Measurements from ENCODE around the gene TLN1.

TLN1 gene

DNA sequence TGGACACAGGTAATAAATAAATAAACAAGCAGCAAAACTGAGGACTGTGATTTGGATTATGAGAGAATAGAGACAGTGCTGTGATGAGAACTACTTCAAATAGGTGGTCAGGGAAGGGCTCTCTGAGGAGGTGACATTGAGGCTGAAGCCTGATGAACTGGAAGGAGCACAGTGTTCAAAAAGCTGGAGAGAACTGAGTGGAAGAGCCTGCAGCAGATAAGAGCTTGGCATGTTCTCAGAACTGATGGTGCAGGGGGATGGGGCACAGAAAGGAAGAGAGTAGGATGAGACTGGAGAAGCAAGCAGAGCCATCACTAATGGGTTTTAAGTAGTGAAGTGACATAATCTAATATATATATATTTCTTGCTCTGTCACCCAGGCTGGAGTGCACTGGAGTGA, 31.1 kb downstream of the TLN1 start:
- DNase-seq = no peak

- DNase-seq = no peak
Observed at GRCh38 chr9:35700031-35700430, 32.0 kb downstream of the TLN1 start.

GRCh38 chr9:35698231-35698630, 33.8 kb downstream of the TLN1 start:
- no peak for DNase-seq

GRCh38 chr9:35697486-35697885, 34.5 kb downstream of the TLN1 start:
- DNase-seq = no peak

DNA sequence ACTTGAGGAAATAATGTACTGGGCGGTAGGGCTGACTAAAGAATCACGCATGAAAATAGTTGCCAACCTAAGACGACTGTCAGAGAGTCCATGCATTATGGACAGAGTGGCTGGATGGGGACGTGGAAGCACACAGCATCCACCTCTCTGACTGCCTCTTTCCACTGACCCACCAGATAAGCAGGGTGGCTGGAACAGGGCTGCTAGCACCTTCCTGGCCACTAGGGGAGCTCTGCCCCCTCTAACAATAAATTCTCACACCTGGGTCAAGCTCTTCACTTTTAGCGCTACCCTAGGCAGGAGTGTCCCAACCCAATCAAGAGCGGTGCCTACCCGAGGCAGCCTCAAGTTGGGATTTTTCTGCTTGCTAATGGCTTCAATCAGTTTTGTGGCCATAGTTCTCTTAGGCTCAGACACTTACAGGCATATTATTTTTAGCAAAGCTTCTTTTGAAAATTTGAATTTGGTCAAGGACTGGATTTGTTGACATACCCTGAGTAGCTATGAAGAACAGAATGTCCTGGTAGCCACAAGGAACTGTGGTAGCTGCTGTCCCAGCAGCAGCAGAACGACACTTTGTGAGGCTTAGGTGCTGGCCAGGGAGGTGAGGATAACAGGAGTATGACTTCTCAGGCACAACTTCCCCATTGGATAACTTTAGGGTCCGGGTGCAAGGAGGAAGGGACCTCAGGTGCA, 35.3 kb downstream of the TLN1 start:
- DNase-seq = no peak

GRCh38 chr9:35695943-35696401, 36.0 kb downstream of the TLN1 start:
- DNase-seq = no peak

DNA sequence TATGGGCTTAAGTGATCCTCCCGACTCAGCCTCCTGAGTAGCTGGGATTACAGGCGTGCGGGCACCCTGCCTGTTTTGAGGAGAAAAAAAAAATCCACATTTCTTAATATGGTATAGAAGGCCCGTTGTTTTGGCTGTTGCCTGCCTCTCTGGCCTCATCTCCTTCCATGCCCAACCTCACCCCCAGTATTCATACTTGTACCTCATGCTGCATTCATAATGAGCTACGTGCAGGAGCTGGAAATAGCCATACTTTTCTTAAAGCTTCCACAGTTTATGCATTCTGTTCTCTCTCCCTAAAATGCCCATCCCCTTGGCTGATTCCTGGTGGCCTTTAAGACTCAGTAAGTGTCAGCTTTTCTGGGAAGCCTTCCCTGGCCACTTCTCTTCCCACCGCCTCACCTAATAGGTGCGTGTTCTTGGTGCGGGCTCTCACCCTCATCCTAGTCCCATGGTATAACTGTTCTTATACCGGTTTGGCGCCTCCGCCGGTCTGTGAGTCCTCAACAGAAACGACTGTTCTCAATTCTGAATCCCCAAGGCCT, 40.2 kb downstream of the TLN1 start:
- no peak for DNase-seq

DNA sequence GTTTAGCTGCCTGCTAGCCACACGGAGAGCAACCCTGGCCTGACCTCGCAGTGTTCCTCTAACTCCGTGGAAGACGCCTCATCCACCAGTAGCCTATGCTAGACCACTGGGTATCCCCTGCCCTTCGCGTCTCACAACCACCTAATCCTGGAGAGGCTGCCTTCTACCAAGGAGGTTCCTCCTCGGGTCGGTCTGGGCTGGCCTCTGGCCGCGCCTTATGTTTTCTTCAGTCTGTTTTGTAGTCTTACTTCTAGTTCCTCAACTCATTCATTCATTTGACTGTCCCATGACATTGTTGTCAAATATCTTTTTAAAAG, 40.7 kb downstream of the TLN1 start:
- DNase-seq = no peak

DNA sequence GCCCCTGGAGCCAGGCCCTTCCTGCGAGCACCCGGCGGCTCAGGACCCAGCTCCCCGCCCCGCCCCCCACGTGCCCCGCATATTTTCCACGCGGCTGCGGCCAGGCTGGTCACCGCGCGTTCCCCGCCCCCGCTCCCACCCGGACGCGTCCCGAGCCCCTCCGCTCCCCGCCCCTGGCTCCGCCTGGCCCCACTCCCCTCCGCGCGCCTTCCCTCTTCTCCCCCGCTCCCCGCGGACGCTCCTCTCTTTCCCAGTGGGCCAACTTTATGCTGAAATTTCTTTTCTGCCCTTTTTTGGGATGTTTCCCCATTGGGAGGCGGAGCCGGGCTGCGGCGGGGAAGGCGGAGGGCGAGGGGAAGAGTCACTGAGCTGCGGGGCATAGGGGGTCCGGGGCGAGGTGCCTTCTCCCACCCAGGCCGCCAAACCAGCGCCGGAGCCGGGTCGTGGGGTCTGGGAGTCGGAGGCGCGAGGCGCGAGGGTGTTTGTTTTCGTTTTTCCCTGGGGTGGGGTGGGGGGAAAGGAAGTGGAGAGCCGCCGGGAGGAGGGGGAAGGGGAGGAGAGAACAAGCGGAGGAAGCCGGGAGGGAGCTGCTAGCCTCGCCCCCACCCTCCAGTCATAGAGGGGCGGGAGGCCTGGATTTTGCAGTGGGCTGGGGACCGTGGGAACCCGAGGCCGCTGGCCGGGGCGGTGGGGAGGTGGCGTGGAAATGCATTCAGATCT, 41.2 kb downstream of the TLN1 start:
- DNase-seq = no peak

DNA sequence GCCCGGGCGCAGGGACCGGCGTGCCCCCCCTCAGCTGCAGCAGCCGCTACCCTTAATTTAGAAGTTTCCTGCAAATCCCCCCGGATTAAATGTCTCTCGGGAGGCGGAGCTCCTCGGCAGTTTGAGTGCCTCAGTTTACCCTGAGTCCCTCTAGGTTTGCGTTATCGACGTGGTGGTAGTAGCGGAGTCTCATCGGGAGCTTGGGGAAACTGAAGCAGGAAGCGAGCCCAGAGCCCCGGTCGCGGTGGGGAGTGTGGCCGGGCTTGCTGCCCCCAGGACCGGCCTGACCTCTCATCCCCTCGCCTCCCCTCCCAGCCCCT, 41.7 kb downstream of the TLN1 start:
- no peak for DNase-seq

DNA sequence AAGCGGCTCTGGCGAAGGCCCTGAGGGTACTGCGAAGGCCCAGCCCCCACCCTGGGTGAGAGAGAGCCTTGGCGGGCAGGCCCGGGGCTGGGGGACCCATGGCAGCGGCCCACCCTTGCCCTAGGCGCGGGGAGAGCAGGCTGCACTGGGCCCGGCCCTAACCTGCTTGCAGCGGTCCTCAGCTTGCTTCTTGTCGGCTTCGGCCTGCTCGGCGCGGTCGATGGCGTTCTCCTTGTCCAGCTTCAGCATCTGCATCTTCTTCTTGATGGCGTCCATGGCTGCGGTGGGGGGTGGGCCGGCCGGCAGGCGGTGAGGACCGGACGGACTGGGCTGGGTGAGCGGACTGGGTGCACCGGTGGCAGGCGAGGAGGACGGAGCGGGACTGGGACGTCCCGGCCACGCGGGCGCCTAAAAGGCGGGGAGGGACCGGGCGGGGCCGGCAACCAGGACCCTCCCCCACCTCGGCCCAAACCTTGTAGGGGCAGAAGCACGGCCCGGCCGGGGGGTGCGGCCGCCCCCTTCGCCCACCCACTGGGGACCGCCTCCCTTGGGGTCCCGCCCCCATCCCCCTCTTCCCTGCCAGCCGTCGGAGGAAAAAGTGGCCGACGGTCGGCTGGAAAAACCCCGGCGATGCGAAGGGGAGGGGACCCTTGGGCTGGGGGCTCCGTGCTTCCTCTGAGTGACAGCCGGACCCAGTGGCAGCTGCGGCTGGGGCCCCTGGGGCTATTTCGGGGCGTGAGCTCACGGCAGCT, 42.3 kb downstream of the TLN1 start, which contains the start of gene TPM2:
Gene TPM2, minus strand, starts transcription at position 384 of the 752 bp plus-strand sequence. Its CDS starts 108 bp downstream, at position 276.
- no peak for DNase-seq

GRCh38 chr9:35688558-35689541, 43.1 kb downstream of the TLN1 start:
- DNase-seq = no peak

- DNase-seq = no peak
Observed at GRCh38 chr9:35687972-35688557, 43.9 kb downstream of the TLN1 start.

DNA sequence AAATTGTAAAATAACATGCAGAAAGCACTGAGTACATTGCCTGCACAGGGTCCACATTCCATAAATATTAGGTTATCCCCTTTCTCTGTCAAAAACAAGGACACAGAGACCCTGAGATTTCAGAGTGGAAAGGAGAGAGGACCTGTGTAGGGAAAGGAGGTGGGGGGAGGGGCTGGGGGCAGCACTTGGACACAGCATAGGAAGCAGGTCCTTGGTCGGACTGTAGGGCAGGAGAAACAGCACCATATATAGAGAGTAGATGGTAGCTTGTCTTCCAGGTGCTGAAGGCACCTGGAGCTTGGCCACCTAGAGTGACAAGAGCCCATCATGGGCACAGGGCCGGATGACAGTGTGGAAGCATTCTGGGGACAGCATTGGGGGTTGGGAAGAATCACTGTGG, 44.7 kb downstream of the TLN1 start:
- DNase-seq = no peak

DNA sequence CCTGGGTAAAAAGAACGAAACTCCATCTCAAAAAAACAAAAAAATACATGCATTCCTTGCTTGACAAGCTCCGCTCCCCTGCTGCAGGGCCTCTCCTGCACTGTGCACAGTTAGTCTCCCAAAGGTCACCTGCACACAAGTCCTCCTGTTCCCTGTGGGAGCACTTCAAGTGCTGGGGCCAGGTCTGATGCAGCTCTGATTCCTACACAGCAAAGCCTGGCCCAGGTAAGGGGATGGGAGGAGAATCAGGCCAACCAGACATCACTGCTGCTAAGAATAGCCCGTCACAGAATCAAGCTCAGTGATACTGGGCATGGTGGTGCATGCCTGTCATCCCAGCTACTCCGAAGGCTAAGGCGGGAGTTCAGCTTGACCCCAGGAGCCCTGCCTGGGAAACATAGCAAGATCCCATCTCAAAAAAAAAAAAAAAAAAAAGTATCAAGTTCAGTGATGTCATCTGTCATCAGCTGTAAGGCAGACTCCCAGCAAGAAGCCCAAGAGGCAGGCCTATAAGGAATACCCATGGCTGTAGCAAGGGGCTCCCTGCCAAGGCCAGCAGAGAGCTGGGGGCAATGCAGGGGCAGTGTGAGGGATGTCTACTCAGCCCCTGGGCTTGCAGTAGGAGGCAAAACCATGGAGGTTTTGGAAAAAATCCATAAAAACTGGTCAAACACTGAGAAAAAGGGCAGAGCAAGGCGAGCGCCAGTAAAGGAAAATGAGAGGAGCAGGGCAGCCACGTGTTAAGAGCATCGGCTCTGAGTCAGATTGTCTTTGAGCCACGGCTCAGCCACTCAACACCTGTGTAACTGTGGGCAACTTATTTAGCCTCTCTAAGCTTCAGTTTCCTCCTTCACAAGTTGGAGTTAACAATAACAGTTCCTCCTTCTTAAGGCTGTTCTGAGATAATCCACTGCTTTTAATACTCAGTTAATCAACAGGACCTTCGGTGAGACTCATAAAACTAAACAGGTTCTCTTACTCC, 45.5 kb downstream of the TLN1 start:
- no peak for DNase-seq

- DNase-seq = no peak
Observed at GRCh38 chr9:35685506-35685905, 46.5 kb downstream of the TLN1 start.

- no peak for DNase-seq
Observed at GRCh38 chr9:35684921-35685320, 47.1 kb downstream of the TLN1 start.

- no peak for DNase-seq
Observed at GRCh38 chr9:35683323-35683722, 48.7 kb downstream of the TLN1 start.

DNA sequence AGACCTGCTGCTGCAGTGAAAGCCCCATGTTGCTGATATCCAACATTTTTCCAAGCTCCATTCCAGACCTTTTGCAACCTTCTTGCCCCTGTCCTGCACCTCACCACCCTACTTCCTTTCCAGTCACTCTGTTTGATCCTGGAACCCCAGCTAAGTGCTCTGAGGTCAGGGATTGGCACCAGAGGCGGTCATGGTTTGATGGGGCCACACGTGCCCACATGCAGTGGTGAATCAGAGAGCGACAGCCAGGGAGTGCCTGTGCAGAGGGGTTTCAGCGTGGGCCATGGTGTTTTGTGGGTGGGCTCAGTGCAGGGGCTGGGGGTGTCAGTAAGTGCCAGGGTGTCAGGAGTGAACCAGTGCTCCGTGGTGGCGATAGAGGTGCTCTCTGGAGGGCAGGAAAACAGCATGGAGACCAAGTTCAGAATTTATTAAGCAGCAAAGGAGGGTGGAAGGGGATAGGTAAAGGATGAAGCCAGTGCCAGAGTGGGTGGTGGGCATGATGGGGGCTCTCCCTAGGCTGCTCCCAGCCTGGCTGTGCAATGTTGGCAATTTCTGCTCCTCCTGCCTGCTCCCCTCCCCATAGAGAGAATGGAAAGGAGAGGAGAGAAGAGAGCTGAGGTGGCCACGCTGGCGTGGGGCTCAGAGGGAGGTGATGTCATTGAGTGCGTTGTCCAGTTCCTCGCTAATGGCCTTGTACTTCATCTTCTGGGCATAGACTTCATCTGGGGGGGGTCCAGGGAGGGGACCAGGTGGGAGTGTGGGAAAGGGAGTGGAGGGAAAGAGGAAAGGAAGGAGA, 49.3 kb downstream of the TLN1 start:
- no peak for DNase-seq

DNA sequence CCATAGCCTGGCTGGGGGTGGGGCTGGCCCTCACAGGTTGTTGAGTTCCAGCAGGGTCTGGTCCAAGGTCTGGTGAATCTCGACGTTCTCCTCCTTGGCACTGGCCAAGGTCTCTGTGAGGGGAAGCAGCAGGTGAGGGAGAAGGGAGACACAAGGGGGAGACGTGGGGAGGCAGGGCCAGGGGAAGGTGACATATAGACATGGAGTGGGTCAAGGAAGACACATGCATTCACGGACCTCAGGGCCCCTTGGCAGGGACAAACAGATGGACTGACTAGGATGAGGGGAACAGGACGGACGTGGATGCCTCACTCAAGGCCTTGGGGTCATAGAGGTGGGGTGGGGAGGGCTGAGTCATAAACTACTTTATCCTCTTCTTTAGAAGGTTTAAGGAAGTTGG, 49.9 kb downstream of the TLN1 start:
- DNase-seq = no peak
